Stimulated activated CD4-positive, alpha-beta T cell treated with anti-CD3 and anti-CD28 coated beads, TNF-alpha, amount 100 ng/mL, for 1 hour (primary cell): ENCODE results near the gene SMAD3.
"Not testable (repeated sequence)": the region's sequence is repeated elsewhere in the genome, so short reads cannot be mapped to it uniquely, and the experiment has no call there.

Experiments
- DNase-seq, 3 donors: peaks; one replicate each; pipeline ENCODE4 v3.0.0-alpha.2; 2020; ENCODE audit warnings: low read depth in 3 of 3, low spot score in 1 of 3

Gene SMAD3

GRCh38 chr15:67108122-67108961 is 42.9 kb downstream of the SMAD3 start:
- DNase-seq, result no peak

DNA sequence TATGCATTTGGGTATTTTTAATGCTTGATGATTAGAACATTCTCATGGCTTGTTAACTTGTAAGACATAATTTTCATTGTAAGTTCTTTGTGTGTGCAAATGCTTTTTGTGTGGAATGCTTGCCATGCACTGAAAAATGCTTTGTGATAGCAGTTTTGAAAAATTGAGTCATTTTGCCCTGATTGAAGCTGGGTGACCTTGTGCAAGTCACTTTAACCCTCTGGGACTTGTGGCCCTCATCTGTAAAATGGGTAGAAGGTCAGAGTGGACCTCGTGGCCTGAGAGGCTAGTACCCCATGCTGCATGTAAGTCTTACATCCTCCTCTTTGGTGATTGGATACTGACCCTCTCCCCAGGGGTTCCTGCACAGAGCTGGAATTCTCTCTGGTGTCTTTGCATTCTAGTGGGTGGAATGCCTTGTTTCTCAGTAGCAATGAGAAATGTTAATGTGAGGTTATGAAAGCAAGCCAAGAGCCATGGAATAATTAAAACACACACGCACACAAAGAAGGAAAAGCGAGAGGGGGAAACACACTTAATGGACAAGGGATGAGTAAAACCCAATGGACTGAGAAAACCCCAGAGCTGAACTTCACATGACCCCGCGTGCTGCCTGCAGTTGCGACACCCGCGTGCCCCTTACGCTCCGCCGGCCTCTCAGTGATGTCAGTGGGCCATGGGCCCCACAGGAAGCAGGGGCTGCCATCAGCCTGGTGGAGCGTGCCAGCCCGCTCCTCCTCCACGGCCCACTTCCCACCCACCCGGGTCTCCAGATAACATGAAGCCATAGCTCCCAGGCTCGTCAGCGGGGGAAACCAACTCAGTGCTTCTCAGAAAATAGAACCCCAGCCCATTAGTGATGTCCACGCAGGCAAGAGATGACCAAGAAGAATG is 44.0 kb downstream of the SMAD3 start:
- no peak for DNase-seq

GRCh38 chr15:67110361-67110781 is 45.0 kb downstream of the SMAD3 start:
- no peak for DNase-seq

GRCh38 chr15:67110958-67111864 is 45.8 kb downstream of the SMAD3 start:
- DNase-seq, result no peak

- DNase-seq, result no peak
Measured at GRCh38 chr15:67114046-67114445, 48.6 kb downstream of the SMAD3 start.

GRCh38 chr15:67114846-67115585 is 49.6 kb downstream of the SMAD3 start:
- DNase-seq, result no peak

DNA sequence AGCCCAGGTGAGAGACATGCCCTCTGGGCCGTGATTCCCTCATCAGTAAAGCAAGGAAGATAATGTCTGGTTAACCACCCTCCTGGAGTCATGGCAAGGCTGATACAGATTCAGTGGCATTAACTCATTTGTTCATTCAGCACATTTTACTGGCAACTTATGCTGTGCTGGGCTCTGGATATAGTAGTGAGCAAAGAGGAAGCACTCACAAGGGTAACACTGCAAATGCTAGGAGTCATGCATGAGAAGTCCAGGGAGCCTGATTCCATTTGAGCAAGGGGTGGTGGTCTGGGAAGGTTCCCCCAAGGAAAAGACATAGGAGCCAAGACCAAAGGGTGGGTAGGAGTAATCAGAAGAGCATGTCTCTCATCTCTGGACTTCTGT is 50.2 kb downstream of the SMAD3 start:
- DNase-seq, result no peak

DNA sequence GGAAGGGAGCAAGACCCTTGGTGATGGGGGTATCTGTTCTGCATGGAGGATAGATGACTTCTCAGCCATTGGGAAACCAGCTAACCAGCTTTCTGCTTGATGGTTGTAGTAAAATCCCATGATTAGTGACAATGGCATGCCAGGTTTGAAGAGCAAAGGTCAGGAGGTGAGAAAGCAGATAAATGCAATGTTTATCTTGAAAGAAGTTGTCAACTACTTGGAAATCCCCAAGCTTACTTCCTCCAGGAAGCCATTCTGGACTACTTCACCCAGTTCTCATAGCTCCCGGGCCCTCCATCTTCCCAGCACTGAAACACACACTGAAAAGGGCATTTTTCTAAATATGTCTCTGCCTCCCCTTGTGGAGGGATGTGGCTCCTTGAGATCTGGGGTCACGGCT is 51.3 kb downstream of the SMAD3 start:
- DNase-seq, result no peak

- no peak for DNase-seq
Measured at GRCh38 chr15:67117370-67117769, 52.0 kb downstream of the SMAD3 start.

DNA sequence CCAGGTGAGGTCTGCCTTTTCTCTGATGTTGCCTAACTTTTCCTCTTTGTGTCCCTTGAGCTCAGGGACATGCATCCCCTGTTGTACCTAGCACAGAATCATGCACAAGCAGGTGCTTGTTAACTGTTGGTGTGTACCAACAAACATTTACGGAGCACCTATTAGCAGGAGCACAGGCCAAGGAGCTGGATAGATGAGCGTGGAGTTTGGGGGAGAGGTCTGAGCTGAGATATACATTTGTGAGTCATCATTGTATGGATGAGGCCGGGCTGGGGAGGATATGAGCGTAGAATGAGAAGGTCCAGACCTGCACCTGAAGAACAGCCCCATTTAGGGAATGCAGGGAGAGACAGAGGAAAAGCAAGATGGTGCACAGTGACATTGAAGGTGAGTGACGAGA is 53.4 kb downstream of the SMAD3 start:
- DNase-seq, result no peak

DNA sequence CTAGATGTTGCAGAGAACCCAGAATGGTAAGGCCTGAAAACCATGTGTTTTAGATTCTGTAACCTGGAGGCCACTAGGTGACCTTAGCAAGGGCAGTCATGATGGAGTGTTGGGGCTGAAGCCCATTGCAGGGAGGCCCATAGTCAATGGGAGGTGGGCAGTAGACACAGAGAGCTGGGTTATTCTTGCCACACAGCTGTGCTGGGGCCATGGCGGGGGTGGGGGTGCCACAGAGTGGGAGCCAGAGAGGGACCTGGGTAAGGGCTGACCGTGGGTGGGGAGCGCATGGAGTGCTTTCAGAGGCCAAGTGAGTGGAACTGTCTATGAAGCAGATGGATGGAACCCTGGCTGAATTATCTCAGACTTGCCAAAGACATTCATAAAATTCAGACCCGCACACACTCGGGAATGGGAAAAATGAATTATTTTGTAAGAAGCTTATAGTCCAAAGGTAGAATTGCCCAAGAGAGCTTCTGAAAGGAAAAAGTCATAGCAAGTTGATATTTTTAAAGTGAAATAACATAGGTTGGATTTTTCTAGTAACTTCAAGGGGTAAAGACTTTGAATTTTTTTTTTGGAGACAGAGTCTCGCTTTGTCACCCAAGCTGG is 53.9 kb downstream of the SMAD3 start:
- no peak for DNase-seq

GRCh38 chr15:67120009-67120838 is 54.8 kb downstream of the SMAD3 start:
- DNase-seq, result no peak

GRCh38 chr15:67120839-67121643 is 55.6 kb downstream of the SMAD3 start:
- peak; percentile 74 to 77 (median 76) for DNase-seq

GRCh38 chr15:67121644-67122605 is 56.5 kb downstream of the SMAD3 start:
- no peak for DNase-seq

- not testable (repeated sequence) for DNase-seq
Measured at GRCh38 chr15:67122816-67123215, 57.4 kb downstream of the SMAD3 start.

DNA sequence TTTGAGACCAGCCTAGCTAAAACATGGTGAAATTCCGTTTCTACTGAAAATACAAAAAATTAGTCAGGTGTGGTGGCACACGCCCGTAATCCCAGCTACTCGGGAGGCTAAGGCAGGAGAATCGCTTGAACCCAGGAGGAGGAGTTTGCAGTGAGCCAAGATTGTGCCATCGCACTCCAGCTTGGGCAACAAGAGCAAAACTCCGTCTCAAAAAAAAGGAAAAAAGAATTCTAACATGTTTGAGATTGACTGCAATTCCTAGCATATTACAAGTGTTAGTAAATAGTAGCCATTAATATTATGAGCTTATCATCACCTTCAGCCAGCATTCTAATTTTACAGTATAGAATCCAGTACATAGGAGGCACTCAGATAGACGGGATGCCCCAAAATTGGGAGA is 57.9 kb downstream of the SMAD3 start:
- not testable (repeated sequence) for DNase-seq

DNA sequence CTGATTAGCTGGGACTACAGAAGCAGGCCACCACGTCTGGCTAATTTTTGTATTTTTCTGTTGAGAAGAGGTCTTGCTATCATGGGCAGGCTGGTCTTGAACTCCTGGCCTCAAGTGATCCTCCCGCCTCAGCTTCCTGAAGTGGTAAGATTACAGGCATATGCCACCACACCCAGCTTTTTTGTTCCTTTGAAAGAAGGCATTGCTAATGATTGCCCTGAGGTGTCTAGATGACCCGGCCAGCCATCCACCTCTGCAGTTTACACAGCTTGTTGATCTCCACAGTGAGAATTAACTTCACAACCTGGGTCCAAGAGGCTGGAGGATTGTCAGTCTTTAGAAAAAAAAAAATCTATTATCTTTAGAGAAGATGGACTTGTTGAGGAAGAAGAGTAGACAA is 58.7 kb downstream of the SMAD3 start:
- DNase-seq, result no peak
